GM21737 (cell line): ENCODE data around the gene SPDEF.
A peak's percentile ranks its signal among the peaks of the same experiment; 100 is the strongest.

Experiments used
- ATAC-seq: cut with Tn5 transposase; IDR thresholded peaks from one replicate; pipeline ENCODE4 v1.9.1; 2021; ENCODE audit warnings: mild to moderate bottlenecking, moderate library complexity; ENCODE audit not compliant: unreplicated experiment

SPDEF gene

DNA sequence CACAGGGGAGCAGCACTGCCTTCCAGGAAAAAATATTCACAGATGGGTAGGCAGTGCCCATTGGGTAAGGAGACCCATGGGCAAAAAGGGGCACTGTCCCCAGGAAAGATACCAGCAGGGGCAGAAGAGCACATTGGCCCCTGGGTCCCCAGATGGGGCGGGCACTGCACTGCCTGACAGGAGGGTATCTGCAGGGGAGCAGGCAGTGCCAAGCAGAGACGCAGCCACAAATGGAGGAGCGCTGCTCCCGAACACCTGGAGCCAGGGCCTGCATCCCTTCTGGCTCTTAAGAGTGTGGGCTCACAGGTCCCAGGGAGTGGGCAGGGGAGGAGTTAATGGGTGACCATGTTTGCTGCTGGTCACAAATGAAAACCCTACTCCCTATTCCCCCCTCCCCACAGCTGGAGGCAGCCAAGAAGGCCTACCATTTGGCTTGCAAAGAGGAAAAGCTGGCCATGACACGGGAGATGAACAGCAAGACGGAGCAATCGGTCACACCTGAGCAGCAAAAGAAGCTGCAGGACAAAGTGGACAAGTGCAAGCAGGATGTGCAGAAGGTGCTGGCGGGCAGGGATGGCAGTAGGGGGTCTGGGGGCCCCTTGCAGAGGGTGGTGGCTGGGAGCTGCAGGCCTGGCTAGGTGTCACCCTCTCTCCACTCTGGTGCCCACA, 27.0 kb downstream of the SPDEF start:
- no peak for ATAC-seq

DNA sequence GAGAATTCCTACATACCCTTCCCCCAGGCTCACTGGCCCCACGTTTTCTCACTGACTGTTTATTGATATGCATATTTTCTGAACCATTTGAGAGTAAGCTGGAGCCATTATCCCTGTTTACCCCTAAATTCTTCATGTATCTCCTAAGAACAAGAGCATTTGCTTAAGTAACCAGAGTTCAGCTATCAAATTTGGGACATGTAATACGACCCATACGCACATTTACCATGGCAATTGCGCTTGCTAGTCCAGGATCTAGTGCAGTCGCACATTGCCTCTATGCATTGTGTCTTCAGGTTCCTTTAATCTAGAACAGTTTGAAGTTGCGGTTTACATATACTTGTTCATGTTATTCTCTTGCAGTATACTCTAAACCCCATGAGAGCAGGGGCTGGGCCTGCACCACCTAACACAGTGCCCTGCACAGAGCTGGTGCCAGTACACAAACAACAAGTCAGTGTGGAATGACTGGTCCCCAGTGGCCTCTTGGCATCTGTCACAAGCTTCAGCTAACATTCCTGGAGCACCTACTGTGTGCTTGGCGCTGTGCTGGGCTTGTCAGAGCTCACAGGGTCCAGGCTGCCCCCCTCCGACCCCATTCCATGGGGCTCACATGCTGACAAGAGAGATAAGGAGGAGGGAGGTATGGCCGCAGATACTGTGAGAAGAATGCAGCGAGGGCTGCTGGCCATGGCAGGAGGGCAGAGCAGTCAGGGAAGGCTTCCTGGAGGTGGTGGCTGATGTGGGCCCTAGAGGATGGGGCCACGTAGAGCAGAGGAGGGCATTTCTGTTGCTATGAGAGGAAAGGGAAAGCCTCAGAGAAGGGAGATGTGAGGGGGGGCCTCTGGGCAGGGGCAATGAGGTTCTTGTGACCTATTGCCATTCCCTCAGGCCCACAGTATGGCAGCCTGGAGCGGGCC, 28.1 kb downstream of the SPDEF start:
- no peak for ATAC-seq

GRCh38 chr6:34526992-34527728, 29.0 kb downstream of the SPDEF start:
- ATAC-seq: peak; percentile 82

GRCh38 chr6:34526241-34526972, 29.7 kb downstream of the SPDEF start:
- no peak for ATAC-seq

DNA sequence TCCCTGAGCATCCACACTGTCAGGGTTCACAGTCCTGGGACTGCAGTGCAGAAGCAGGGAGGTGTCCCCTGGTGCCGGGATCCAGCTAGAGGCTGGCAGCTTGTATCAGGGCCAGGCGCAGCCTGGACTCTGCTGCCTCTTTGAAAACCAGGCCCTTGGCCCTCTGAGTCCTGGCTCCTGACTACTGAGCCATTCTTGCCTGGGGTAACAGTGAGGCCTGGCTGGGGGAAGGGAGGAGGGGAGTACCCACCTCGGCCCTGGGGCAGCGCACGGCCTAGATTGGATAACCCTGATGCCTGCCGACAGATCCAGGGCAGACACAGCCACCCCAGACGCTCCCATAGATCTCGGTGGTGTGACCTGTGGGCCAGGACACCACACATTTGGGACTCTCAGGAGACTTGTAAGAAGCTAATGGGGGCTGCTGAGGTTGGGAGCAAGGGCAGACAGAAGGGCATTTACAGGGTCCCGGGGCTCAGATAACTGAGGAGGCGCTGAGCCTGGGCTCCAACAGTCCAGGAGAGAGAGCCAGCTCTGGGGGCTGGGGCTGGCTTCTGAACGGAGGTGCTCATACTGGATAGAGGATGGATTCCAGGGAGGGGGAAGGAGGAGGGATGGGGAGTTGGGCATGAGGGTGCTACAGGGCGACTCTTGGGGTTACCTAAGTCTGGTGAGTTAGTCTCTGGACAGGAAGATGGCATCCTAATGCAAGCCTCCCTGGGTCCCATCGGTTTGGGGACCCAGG, 30.5 kb downstream of the SPDEF start:
- no peak for ATAC-seq

GRCh38 chr6:34524971-34525370, 31.2 kb downstream of the SPDEF start:
- ATAC-seq: no peak

DNA sequence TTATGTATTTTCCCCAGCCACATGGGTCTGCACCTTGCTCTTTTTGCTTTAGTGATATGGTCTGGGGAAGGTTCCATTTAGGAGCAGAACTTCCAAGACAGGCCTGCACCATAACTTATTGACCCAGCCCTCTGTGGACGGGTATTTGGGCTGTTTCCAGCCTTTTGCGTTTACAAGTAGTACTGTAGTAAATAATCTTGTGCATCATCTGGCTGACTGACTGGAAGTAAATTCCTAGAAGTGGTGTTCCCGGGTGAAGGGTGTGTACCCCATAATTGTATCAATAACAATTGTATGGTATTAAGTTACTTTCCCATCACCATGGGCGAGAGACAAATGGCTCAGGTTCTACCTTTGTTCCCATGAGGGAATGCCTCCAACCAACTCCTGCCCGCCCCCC, 31.6 kb downstream of the SPDEF start:
- ATAC-seq: no peak

DNA sequence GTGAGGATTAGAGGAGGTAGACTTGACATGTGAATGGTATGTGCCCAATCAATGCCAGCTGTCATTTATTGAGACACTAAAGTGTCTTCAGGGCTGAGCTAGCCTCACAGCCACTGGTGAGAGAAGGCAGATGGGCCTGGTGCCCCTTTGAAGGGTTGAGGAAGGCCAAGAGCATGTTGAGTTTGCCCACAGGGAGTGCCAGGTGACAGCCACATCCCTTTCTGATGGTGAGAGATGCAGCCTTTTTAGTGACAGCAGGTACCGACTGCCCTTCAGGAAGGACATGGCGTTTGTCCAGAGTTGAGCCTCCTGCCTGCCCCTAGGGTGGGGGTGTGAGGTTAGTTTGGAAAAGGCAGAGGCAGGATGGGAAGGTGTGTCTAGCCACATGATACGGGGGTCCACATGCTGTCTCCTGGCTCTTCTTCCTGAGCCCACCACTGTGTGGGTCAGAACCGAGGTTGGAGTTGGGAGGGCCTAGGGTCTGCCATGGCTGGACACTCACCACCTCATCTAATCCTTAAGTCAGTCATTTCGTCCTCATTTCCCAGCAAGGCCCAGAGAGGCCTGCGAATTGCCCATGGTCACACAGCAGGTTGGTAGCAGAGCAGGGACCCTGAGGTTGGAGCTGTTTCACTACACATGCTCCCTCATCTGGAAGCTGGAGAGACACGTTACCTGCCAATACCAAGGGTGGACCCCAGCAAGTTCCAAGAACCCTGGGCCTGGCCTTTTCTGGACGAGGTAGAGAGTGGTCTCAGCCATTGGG, 32.5 kb downstream of the SPDEF start:
- no peak for ATAC-seq

GRCh38 chr6:34522761-34523160, 33.4 kb downstream of the SPDEF start:
- ATAC-seq: no peak

DNA sequence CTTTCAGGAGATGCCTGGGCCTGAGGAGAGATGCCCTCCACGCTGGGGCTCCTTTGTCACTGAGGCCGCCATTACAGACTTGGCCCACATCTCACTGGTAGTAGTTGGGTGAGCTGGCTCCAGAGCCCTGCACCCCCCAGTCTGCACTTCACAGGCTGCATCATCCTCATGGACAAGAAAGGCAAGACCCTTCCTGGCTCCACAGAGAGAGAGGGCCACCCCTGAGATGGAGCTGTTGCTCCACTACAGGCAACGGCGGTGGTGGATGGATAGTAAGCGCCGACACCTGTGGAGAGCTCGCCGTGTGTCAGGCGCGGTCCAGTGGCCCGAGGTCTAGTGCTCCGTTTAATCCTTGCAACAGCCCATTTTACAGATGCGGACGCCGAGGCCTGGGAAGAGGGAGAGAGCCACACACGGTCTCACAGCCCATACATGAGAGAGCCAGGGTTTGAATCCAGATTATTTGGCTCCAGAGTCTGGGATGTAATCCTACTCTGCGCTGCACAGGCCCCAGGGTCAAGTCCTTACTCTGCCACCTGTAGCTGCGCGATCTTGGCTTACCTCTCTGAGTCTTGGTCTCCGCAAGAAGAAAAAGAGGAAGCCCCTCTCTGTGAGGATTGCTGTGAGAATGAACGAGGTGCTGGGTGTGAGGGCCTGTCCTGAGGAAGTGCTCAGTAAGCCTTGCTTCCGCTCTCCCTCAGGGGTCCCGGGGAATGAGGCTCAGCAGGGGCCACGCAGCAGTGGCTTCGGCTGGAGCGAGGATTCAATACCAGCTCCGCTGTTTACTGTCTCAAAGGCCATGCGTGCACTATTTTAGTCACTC, 34.5 kb downstream of the SPDEF start:
- no peak for ATAC-seq

DNA sequence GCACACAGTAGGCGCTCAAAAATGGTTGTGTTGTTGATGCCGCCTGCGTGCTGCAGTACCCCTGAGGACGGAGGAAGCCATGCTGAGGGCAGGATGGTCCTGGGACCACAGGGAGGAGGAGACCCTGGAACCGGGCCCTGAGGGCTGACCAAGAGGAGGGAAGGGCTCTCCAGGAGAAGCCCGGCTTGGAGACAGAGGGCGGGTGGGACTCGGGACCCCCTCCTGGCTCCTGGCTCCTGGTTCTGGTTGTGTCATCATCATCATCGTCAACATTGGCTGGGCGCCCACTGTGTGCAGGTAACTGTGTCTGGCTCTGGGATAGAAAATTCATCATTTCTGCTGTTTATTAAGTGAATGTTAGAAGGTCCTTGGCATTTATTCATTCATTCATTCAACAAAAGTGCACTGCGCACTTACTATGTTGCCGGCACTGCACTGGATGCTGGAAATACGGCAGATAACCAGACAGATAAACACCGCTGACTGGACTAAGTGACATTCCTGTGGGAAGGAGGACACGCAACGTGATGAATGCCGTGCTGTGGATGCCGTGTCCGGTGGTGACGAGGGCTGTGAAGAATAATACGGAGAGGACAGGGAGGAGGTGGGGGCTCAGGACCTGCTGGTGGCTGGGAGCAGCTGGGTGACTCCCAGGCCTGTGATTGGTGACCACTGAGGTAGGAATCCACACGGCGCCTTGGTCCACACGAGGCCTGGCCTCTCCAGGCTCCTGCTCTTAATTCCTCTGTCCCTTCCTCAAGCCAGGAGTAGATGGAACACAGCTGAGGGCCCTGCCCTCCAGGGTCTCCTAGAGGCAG, 35.3 kb downstream of the SPDEF start:
- ATAC-seq: no peak

GRCh38 chr6:34519971-34520644, 36.0 kb downstream of the SPDEF start:
- ATAC-seq: no peak

DNA sequence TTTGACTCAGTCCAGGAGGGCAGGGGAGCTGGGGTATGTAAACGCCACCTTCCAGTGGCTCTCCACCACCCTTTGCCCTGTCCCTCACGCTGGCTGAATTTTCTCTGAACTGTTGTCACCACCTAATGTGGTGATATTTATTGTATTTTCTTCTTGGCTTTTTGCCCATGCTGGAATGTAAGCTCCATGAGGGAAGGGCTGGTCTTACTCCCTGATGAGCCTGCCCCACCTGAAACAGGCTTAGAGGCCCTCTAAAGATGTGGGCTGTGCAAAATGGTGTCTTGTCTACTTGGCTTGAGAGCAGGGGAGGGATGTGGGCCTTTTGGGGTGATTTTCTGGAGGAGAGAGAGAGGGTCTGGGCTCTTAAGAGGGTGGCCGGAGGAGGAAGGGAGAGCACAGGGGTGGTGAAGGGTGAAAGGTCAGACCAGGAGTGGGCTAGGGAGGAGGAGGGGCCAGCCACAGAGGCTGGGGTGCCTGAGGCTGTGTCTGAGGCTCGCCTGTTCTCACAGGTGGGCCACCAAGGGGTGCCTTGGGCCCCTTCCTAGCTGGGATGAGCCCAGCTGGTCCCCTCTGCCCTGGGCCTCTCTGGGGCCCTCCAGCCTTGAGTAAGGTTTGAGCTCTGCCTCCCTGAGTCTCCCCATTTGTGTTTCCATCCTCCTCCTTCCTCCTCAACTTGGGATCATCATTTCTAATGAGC, 37.3 kb downstream of the SPDEF start:
- no peak for ATAC-seq

- ATAC-seq: no peak
These were observed 38.2 kb downstream of the SPDEF start for GRCh38 chr6:34517966-34518365.

GRCh38 chr6:34517461-34517881, 38.7 kb downstream of the SPDEF start:
- no peak for ATAC-seq
